K562 (cell line): ENCODE measurements around the gene BACH1. TPM values are rescaled to one million over a fixed set of nuclear protein-coding genes. Genes with fewer than 3 reads are reported as not detected.
A peak's percentile ranks its signal among the peaks of the same experiment; 100 is the strongest.

Source experiments
- EGR1 ChIP-seq: fragments of 450-650 bp; conservative IDR thresholded peaks from 2 replicates; pipeline ENCODE4 v1.6.1; 2017; ENCODE audit warnings: mild to moderate bottlenecking
- FOXK2 ChIP-seq, 2 experiments: fragments of 450-650 bp; IDR thresholded peaks in 1 of 2; conservative IDR thresholded peaks in 1 of 2; 2 replicates each; pipeline ENCODE4 v1.6.1; 2016; ENCODE audit warnings: low read depth in 2 of 2, mild to moderate bottlenecking in 1 of 2
- FOXP1 ChIP-seq: sonication (generic); formaldehyde crosslinking; IDR thresholded peaks from 2 replicates; pipeline ENCODE4 v1.8.0; 2022; ENCODE audit warnings: mild to moderate bottlenecking, missing genetic modification reagents
- GTF2A2 ChIP-seq: IDR thresholded peaks from 2 replicates; pipeline ENCODE4 v1.6.1; 2016; ENCODE audit warnings: mild to moderate bottlenecking, missing genetic modification characterization, missing compliant biosample characterization
- GTF2F1 ChIP-seq: IDR thresholded peaks from 2 replicates; pipeline ENCODE4 v1.6.1; 2011; ENCODE audit warnings: low read depth, low read length, improper control_type of control experiment
- KLF16 ChIP-seq: IDR thresholded peaks from 2 replicates; pipeline ENCODE4 v1.6.1; 2016; ENCODE audit warnings: antibody characterized with exemption
- PHB2 ChIP-seq: fragments of 450-650 bp; IDR thresholded peaks from 2 replicates; pipeline ENCODE4 v1.6.1; 2017; ENCODE audit warnings: low read depth
- POLR2AphosphoS2 ChIP-seq: IDR thresholded peaks from 2 replicates; pipeline ENCODE4 v1.6.1; 2012; ENCODE audit warnings: low read length, improper control_type of control experiment
- RBBP5 ChIP-seq: fragments of 200-600 bp; sonication (generic); IDR thresholded peaks from 2 replicates; pipeline ENCODE4 v1.6.1; 2012; ENCODE audit warnings: borderline replicate concordance, mild to moderate bottlenecking, low read length, control low read depth, inconsistent platforms; ENCODE audit not compliant: insufficient read depth, poor library complexity, severe bottlenecking
- SMARCC2 ChIP-seq: fragments of 450-650 bp; IDR thresholded peaks from 2 replicates; pipeline ENCODE4 v1.6.1; 2017; ENCODE audit warnings: antibody characterized with exemption, moderate library complexity, mild to moderate bottlenecking, low read depth
- SNRNP70 ChIP-seq: fragments of 200-400 bp; formaldehyde crosslinking; optimal IDR thresholded peaks from 2 replicates; pipeline ENCODE3; 2017; ENCODE audit warnings: low read depth, low read length
- SRSF7 ChIP-seq: fragments of 200-400 bp; formaldehyde crosslinking; optimal IDR thresholded peaks from 2 replicates; pipeline ENCODE3; 2017; ENCODE audit warnings: mild to moderate bottlenecking, low read depth, low read length
- TFAM ChIP-seq: fragments of 250-450 bp; sonication (Bioruptor Pico); conservative IDR thresholded peaks from 2 replicates; pipeline ENCODE4 v1.5.0; 2021; ENCODE audit warnings: mild to moderate bottlenecking, moderate library complexity
- UBTF ChIP-seq, 2 experiments: IDR thresholded peaks; 2 replicates each; pipeline ENCODE4 v1.6.1; 2012; ENCODE audit warnings: improper control_type of control experiment in 2 of 2, low read depth in 2 of 2, low read length in 2 of 2, borderline replicate concordance in 1 of 2
- ZBTB17 ChIP-seq: fragments of 450-650 bp; formaldehyde crosslinking; IDR thresholded peaks from 2 replicates; pipeline ENCODE4 v1.4.0; 2020; ENCODE audit warnings: mild to moderate bottlenecking
- ZNF311 ChIP-seq: fragments of 250-450 bp; sonication (Bioruptor Pico); IDR thresholded peaks from 2 replicates; pipeline ENCODE4 v1.4.0; 2020; ENCODE audit warnings: mild to moderate bottlenecking, moderate library complexity
- ZNF551 ChIP-seq: fragments of 250-450 bp; sonication (Bioruptor Pico); IDR thresholded peaks from 2 replicates; pipeline ENCODE4 v1.5.0; 2021; ENCODE audit warnings: mild to moderate bottlenecking, moderate library complexity
- polyA plus RNA-seq, 8 experiments: library from polyadenylated mRNA; depleted of rRNA in 4 of 8; stranded (reverse) in 5 of 8; unstranded in 3 of 8; fragments of >200 nt; fragmentation: Nextera tagmentation in 2 of 8; fragmentation: Illumina TruSeq in 1 of 8; extraction: Ambion mirVana in 2 of 8; extraction: Trizol in 1 of 8; gene quantifications; 2 replicates each; pipeline versions ENCODE4 v1.2.1 to v1.2.3, GENCODE V29; 2011 to 2014; ENCODE audit warnings: inconsistent platforms in 1 of 8, missing spikeins in 1 of 8
- total RNA-seq, 7 experiments: library from RNA; depleted of rRNA in 6 of 7; stranded (reverse); fragments of >200 nt in 6 of 7; fragmentation: Illumina TruSeq in 2 of 7; extraction: Trizol in 2 of 7; gene quantifications; 2 replicates each; pipeline versions ENCODE4 v1.2.1 to v1.2.3, GENCODE V29; 2011 to 2021; ENCODE audit warnings: low replicate concordance in 1 of 7

The BACH1 gene
- total and polyA plus RNA-seq, 9 of the 15 experiments (the other 6 are each of a cell fraction or from before 2014, with no cell fraction given): 10.6 to 58.5 (median 28.6) TPM

GRCh38 chr21:29299916-29300806, 1.4 kb downstream of the BACH1 start (continued):
- peak; percentile 67 to 77 for TF ChIP-seq FOXK2 (conservative IDR thresholded peaks at IDR 0.05 in 1 of 2, IDR thresholded peaks at IDR 0.05 in 1 of 2; ENCODE audit: low read depth in 2 of 2)
- no peak for TF ChIP-seq GTF2F1
- TF ChIP-seq SMARCC2: peak; percentile 67
- no peak for TF ChIP-seq ZNF551 (CRISPR knock-in tag)
- no peak for TF ChIP-seq EGR1
- TF ChIP-seq TFAM (CRISPR knock-in tag): no peak
- TF ChIP-seq POLR2AphosphoS2: no peak
- TF ChIP-seq UBTF (IDR thresholded peaks at IDR 0.05; ENCODE audit: borderline replicate concordance in 1 of 2, low read depth in 2 of 2, low read length in 2 of 2): no peak
- no peak for TF ChIP-seq SNRNP70
- no peak for TF ChIP-seq GTF2A2
- TF ChIP-seq KLF16: no peak
- no peak for TF ChIP-seq PHB2
- no peak for TF ChIP-seq FOXP1
- TF ChIP-seq RBBP5: no peak
- no peak for TF ChIP-seq ZBTB17 (CRISPR knock-in tag)
- TF ChIP-seq SRSF7: no peak
- TF ChIP-seq ZNF311 (CRISPR knock-in tag): no peak
